K562 (cell line): ENCODE data around the gene EOLA1. TPM values are rescaled to one million over a fixed set of nuclear protein-coding genes. Genes with fewer than 3 reads are reported as not detected.

Experiments
- ATF7 ChIP-seq: fragments of 450-650 bp; IDR thresholded peaks from 2 replicates; pipeline ENCODE4 v1.7.1; 2014; ENCODE audit warnings: mild to moderate bottlenecking, moderate library complexity
- BRD9 ChIP-seq: fragments of 450-650 bp; IDR thresholded peaks from 2 replicates; pipeline ENCODE4 v1.6.1; 2018; ENCODE audit warnings: low read depth; ENCODE audit not compliant: partially characterized antibody
- CREB3L1 ChIP-seq: fragments of 450-650 bp; IDR thresholded peaks from 2 replicates; pipeline ENCODE4 v1.6.1; 2014; ENCODE audit warnings: low read depth, mild to moderate bottlenecking, moderate library complexity, borderline replicate concordance
- CSDE1 ChIP-seq, 2 experiments: fragments of 450-650 bp; IDR thresholded peaks; 2 replicates each; pipeline ENCODE4 v1.6.1; 2016; ENCODE audit warnings: mild to moderate bottlenecking in 1 of 2
- DIDO1 ChIP-seq: fragments of 450-650 bp; IDR thresholded peaks from 2 replicates; pipeline ENCODE4 v1.6.1; 2016; ENCODE audit warnings: low read depth, missing biosample characterization, missing genetic modification characterization
- GATAD2B ChIP-seq: fragments of 450-650 bp; IDR thresholded peaks from 2 replicates; pipeline ENCODE4 v1.6.1; 2017; ENCODE audit warnings: mild to moderate bottlenecking, borderline replicate concordance
- HNRNPLL ChIP-seq: fragments of 200-400 bp; formaldehyde crosslinking; IDR thresholded peaks from 2 replicates; pipeline ENCODE4 v1.6.1; 2017; ENCODE audit warnings: low read length, low read depth, mild to moderate bottlenecking; ENCODE audit not compliant: poor library complexity, severe bottlenecking
- JUND ChIP-seq, 2 experiments: IDR thresholded peaks; 2 replicates in 1 of 2; 3 replicates in 1 of 2; pipeline ENCODE4 v1.6.1; 2011; ENCODE audit warnings: borderline replicate concordance in 2 of 2, low read depth in 2 of 2, low read length in 2 of 2, improper control_type of control experiment in 1 of 2, missing biosample characterization in 1 of 2, missing genetic modification characterization in 1 of 2, missing genetic modification reagents in 1 of 2
- KDM5B ChIP-seq: fragments of 200-600 bp; sonication (generic); IDR thresholded peaks from 2 replicates; pipeline ENCODE4 v1.6.1; 2012; ENCODE audit warnings: low read depth, mild to moderate bottlenecking, moderate library complexity, low read length, control low read depth, inconsistent platforms; ENCODE audit not compliant: insufficient replicate concordance
- MITF ChIP-seq: IDR thresholded peaks from 2 replicates; pipeline ENCODE4 v1.6.1; 2014; ENCODE audit warnings: antibody characterized with exemption
- RBBP5 ChIP-seq: fragments of 200-600 bp; sonication (generic); IDR thresholded peaks from 2 replicates; pipeline ENCODE4 v1.6.1; 2012; ENCODE audit warnings: borderline replicate concordance, mild to moderate bottlenecking, low read length, control low read depth, inconsistent platforms; ENCODE audit not compliant: insufficient read depth, poor library complexity, severe bottlenecking
- SAFB ChIP-seq: fragments of 200-400 bp; formaldehyde crosslinking; IDR thresholded peaks from 2 replicates; pipeline ENCODE4 v1.6.1; 2017; ENCODE audit warnings: low read depth, low read length, borderline replicate concordance
- SUPT5H ChIP-seq: fragments of 450-650 bp; IDR thresholded peaks from 2 replicates; pipeline ENCODE4 v1.6.1; 2016
- TAL1 ChIP-seq: fragments of 450-650 bp; IDR thresholded peaks from 2 replicates; pipeline ENCODE4 v1.6.1; 2016; ENCODE audit warnings: mild to moderate bottlenecking
- TEAD1 ChIP-seq, 2 experiments: fragments of 450-650 bp in 1 of 2; sonication (generic) in 1 of 2; formaldehyde crosslinking; IDR thresholded peaks; 2 replicates each; pipeline versions ENCODE4 v1.4.0 to v1.8.0; 2020 to 2022; ENCODE audit warnings: mild to moderate bottlenecking in 2 of 2, missing genetic modification reagents in 1 of 2
- ZNF778 ChIP-seq: fragments of 450-650 bp; formaldehyde crosslinking; IDR thresholded peaks from 2 replicates; pipeline ENCODE4 v1.4.0; 2020; ENCODE audit warnings: mild to moderate bottlenecking, moderate library complexity
- polyA plus RNA-seq, 8 experiments: library from polyadenylated mRNA; depleted of rRNA in 4 of 8; stranded (reverse) in 5 of 8; unstranded in 3 of 8; fragments of >200 nt; fragmentation: Nextera tagmentation in 2 of 8; fragmentation: Illumina TruSeq in 1 of 8; extraction: Ambion mirVana in 2 of 8; extraction: Trizol in 1 of 8; gene quantifications; 2 replicates each; pipeline versions ENCODE4 v1.2.1 to v1.2.3, GENCODE V29; 2011 to 2014; ENCODE audit warnings: inconsistent platforms in 1 of 8, missing spikeins in 1 of 8
- total RNA-seq, 7 experiments: library from RNA; depleted of rRNA in 6 of 7; stranded (reverse); fragments of >200 nt in 6 of 7; fragmentation: Illumina TruSeq in 2 of 7; extraction: Trizol in 2 of 7; gene quantifications; 2 replicates each; pipeline versions ENCODE4 v1.2.1 to v1.2.3, GENCODE V29; 2011 to 2021; ENCODE audit warnings: low replicate concordance in 1 of 7
- TF ChIP-seq, protein P1 (sequence below), 2 experiments: IDR thresholded peaks; 2 replicates each; pipeline ENCODE4 v1.6.1; 2012; ENCODE audit warnings: improper control_type of control experiment in 2 of 2, low read depth in 2 of 2, low read length in 2 of 2, borderline replicate concordance in 1 of 2
- TF ChIP-seq, protein P2 (sequence below): fragments of 250-450 bp; sonication (Bioruptor Pico); IDR thresholded peaks from 2 replicates; pipeline ENCODE4 v1.4.0; 2020; ENCODE audit warnings: mild to moderate bottlenecking

Gene EOLA1
- total and polyA plus RNA-seq, 9 of the 15 experiments (the other 6 are each of a cell fraction or from before 2014, with no cell fraction given) = 6.3 to 32.9 (median 18.2) TPM

GRCh38 chrX:149540621-149541520 is at the start of gene EOLA1 (continued):
- TF ChIP-seq DIDO1 (0 out of 2 replicates have a peak, but pooled peaks have one; percentile 38), ZNF778 (CRISPR knock-in tag) (no peak), CREB3L1 (peak; percentile 47), ATF7 (peak; percentile 92), SAFB (peak; percentile 84; the same call in 1 of the 2 replicates), TAL1 (no peak), KDM5B (peak; percentile 51), RBBP5 (peak; percentile 56), CSDE1 (IDR thresholded peaks at IDR 0.05) (0 out of 4 replicates have a peak, but pooled peaks of 1 of the 2 experiments have one; percentile 52), SUPT5H (peak; percentile 62), BRD9 (no peak), MITF (no peak), JUND (IDR thresholded peaks at IDR 0.05; ENCODE audit: borderline replicate concordance, low read depth, low read length) (peak; percentile 49; the same call in 1 of the 2 replicates), JUND (tag; IDR thresholded peaks at IDR 0.05; ENCODE audit: borderline replicate concordance, low read depth, low read length) (peak; percentile 66; the same call in 2 of the 3 replicates), GATAD2B (no peak), TEAD1 (CRISPR knock-in tag; IDR thresholded peaks at IDR 0.05) (peak in 1 of 2 experiments; percentile 42; a peak in 1 of 4 replicates), HNRNPLL (peak; percentile 80)
- TF ChIP-seq, protein P1, sequence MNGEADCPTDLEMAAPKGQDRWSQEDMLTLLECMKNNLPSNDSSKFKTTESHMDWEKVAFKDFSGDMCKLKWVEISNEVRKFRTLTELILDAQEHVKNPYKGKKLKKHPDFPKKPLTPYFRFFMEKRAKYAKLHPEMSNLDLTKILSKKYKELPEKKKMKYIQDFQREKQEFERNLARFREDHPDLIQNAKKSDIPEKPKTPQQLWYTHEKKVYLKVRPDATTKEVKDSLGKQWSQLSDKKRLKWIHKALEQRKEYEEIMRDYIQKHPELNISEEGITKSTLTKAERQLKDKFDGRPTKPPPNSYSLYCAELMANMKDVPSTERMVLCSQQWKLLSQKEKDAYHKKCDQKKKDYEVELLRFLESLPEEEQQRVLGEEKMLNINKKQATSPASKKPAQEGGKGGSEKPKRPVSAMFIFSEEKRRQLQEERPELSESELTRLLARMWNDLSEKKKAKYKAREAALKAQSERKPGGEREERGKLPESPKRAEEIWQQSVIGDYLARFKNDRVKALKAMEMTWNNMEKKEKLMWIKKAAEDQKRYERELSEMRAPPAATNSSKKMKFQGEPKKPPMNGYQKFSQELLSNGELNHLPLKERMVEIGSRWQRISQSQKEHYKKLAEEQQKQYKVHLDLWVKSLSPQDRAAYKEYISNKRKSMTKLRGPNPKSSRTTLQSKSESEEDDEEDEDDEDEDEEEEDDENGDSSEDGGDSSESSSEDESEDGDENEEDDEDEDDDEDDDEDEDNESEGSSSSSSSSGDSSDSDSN (IDR thresholded peaks at IDR 0.05; ENCODE audit: borderline replicate concordance in 1 of 2, low read depth in 2 of 2, low read length in 2 of 2) = no peak
- TF ChIP-seq, protein P2, sequence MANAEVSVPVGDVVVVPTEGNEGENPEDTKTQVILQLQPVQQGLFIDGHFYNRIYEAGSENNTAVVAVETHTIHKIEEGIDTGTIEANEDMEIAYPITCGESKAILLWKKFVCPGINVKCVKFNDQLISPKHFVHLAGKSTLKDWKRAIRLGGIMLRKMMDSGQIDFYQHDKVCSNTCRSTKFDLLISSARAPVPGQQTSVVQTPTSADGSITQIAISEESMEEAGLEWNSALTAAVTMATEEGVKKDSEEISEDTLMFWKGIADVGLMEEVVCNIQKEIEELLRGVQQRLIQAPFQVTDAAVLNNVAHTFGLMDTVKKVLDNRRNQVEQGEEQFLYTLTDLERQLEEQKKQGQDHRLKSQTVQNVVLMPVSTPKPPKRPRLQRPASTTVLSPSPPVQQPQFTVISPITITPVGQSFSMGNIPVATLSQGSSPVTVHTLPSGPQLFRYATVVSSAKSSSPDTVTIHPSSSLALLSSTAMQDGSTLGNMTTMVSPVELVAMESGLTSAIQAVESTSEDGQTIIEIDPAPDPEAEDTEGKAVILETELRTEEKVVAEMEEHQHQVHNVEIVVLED (CRISPR knock-in tag) = peak; percentile 99
